Esophagus muscularis mucosa (tissue), 4 donors: Measurements from ENCODE around the gene RNF157. TPM values are rescaled to one million over a fixed set of nuclear protein-coding genes. Genes with fewer than 3 reads are reported as not detected.

ENCODE experiments used
- DNase-seq: peaks from one replicate; pipeline ENCODE4 v3.0.0-alpha.2; 2017; ENCODE audit errors: extremely low spot score
- H3K27ac ChIP-seq, 4 donors: fragments of 200-600 bp; sonication (generic); replicated peaks in 1 of 4; 1 replicate in 3 of 4; 2 replicates in 1 of 4; pipeline ENCODE4 v1.5.1; 2016 to 2019; ENCODE audit warnings: mild to moderate bottlenecking in 1 of 4
- H3K27me3 ChIP-seq, 4 donors: fragments of 200-600 bp; sonication (generic); one replicate each; pipeline versions ENCODE4 v1.5.1 to v1.6.0; 2016 to 2019
- H3K36me3 ChIP-seq, 4 donors: fragments of 200-600 bp; sonication (generic); one replicate each; pipeline ENCODE4 v1.5.1; 2016 to 2019
- H3K4me1 ChIP-seq, 4 donors: fragments of 200-600 bp; sonication (generic); one replicate each; pipeline ENCODE4 v1.5.1; 2016 to 2019
- H3K4me3 ChIP-seq, 4 donors: fragments of 200-600 bp; sonication (generic); 1 replicate in 2 of 4; 2 replicates in 2 of 4; pipeline ENCODE4 v1.5.1; 2016 to 2019; ENCODE audit warnings: mild to moderate bottlenecking in 4 of 4, moderate library complexity in 1 of 4
- H3K9me3 ChIP-seq, 4 donors: fragments of 200-600 bp; sonication (generic); 1 replicate in 3 of 4; 2 replicates in 1 of 4; pipeline ENCODE4 v1.5.1; 2016 to 2019
- EP300 ChIP-seq: sonication (generic); formaldehyde crosslinking; IDR thresholded peaks from one replicate; pipeline ENCODE4 v1.6.1; 2017; ENCODE audit warnings: antibody characterized with exemption
- POLR2A ChIP-seq: fragments of 450-650 bp; IDR thresholded peaks from one replicate; pipeline ENCODE4 v1.6.1; 2017; ENCODE audit warnings: antibody characterized with exemption, moderate library complexity, mild to moderate bottlenecking, low read depth
- POLR2AphosphoS5 ChIP-seq, 2 donors: sonication (generic); formaldehyde crosslinking; IDR thresholded peaks; one replicate each; pipeline ENCODE4 v1.6.1; 2017; ENCODE audit warnings: antibody characterized with exemption in 2 of 2
- WGBS: methylation state at CpG from one replicate; pipeline ENCODE4 v1.1.5; 2018; 5-methylcytosine and 5-hydroxymethylcytosine counted together
- intact Hi-C: fragments of 100-400 bp; cut with DNase I; formaldehyde crosslinking; loops from one replicate; pipeline ENCODE4 v1.15.1; 2023
- small RNA-seq, 3 donors: library from RNA; depleted of rRNA; stranded (forward); fragments of <200 nt; gene quantifications; one replicate each; pipeline ENCODE3, GENCODE V24; 2016
- total RNA-seq, 4 donors: library from RNA; depleted of rRNA; stranded (reverse); fragments of >200 nt; gene quantifications; one replicate each; pipeline versions ENCODE4 v1.1.0 to v1.2.1, GENCODE V29; 2016
- TF ChIP-seq, protein P1 (sequence below), 3 experiments: fragments of 200-600 bp in 2 of 3; fragments of 450-650 bp in 1 of 3; sonication (generic) in 2 of 3; IDR thresholded peaks; one replicate each; pipeline ENCODE4 v1.5.1; 2017 to 2019; ENCODE audit warnings: antibody characterized with exemption in 3 of 3, mild to moderate bottlenecking in 2 of 3, moderate library complexity in 1 of 3

The RNF157 gene
- total RNA-seq, 4 donors from 2014 or later: 2.1 to 8.1 (median 4.8) TPM

DNA sequence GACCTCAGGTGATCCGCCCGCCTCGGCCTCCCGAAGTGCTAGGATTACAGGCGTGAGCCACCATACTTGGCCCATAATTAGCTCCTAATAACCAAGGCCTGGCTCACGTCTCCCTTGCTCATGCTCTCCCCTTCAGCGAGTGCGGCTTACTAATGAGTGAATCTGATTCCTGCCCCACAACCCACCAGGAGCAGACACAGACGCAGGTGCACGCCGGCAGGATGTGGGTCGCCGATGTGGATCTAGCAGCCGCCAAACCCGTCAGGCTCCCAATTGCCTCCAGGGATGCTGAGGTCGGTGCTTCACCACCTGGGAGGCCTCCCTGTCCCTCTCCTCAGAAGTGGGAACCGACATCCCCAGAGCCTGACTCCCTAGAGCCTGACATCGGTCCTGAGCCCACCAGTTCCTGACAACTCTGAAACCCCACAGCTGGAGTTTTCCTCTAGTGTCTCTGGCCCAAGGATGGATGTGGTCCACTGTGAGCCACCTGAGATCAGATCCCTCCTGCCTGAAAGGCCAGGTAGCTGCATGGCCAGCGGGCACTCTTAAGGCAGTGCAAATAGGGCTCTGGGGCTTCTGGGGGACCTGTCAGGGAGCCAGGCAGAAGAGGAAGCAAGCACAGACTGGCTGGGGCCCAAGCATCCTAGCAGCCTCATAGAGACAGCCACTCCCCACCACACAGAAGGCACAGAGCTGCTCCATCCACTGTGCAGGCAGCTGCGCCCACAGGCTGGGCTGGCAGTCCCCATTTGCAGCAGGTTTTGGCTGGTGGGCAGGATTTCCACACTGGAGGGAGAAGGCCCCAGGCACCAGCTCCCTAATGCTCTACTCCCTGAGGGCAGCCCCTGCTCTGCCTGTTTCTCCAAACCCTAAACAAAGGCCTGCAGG, 147.5 kb downstream of the RNF157 start:
- no peak for DNase-seq
- no peak overlapping the region for H3K27ac ChIP-seq
- no peak overlapping the region for H3K4me3 ChIP-seq
- no peaks in the 10 kb centered on the region for H3K9me3 ChIP-seq
- peaks cover 76 to 99% (median 97%) of the 10 kb centered on the region in 4 donors for H3K36me3 ChIP-seq
- no peaks in the 10 kb centered on the region for H3K4me1 ChIP-seq
- WGBS: 96% methylated on average over 10 of the region's 20 CpGs
- intact Hi-C loops: no loop called here
- TF ChIP-seq POLR2AphosphoS5 (IDR thresholded peaks at IDR 0.05): no peak
- no peak for TF ChIP-seq EP300
- TF ChIP-seq POLR2A: no peak
- TF ChIP-seq, protein P1, sequence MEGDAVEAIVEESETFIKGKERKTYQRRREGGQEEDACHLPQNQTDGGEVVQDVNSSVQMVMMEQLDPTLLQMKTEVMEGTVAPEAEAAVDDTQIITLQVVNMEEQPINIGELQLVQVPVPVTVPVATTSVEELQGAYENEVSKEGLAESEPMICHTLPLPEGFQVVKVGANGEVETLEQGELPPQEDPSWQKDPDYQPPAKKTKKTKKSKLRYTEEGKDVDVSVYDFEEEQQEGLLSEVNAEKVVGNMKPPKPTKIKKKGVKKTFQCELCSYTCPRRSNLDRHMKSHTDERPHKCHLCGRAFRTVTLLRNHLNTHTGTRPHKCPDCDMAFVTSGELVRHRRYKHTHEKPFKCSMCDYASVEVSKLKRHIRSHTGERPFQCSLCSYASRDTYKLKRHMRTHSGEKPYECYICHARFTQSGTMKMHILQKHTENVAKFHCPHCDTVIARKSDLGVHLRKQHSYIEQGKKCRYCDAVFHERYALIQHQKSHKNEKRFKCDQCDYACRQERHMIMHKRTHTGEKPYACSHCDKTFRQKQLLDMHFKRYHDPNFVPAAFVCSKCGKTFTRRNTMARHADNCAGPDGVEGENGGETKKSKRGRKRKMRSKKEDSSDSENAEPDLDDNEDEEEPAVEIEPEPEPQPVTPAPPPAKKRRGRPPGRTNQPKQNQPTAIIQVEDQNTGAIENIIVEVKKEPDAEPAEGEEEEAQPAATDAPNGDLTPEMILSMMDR (IDR thresholded peaks at IDR 0.05): no peak
- no peaks in the 10 kb centered on the region for H3K27me3 ChIP-seq

Small RNA genes lying within 50 kb of the gene (small RNA-seq; reads per million reads assigned to genes)
- gene ATP5MGP6 (0 reads per million in 3 donors), gene MIR6868 (0 reads per million in 3 donors)

Other genes with a start within 250 kb of the RNF157 start
- gene CDK3, start 239.6 kb downstream of the RNF157 start, total RNA-seq: 1 to 10 TPM in 2 of 4 donors, under 1 TPM in 1, not detected in 1; 0.65 to 2.2 (median 1.2) TPM
- gene EVPL, start 213.2 kb downstream of the RNF157 start, total RNA-seq: 1 to 10 TPM in 2 of 4 donors, under 1 TPM in 2; 0.19 to 2.1 (median 1.1) TPM
- gene SRP68, start 168.0 kb downstream of the RNF157 start, total RNA-seq: 10 to 100 TPM; 41.9 to 56.9 (median 50.0) TPM
- under 1 TPM in 1 of 4 donors, not detected in 3; 0.50 TPM for gene GALR2, start 165.7 kb downstream of the RNF157 start, total RNA-seq
- gene ZACN, start 161.3 kb downstream of the RNF157 start, total RNA-seq: under 1 TPM in 1 of 4 donors, not detected in 3; 0.13 TPM
- 10 to 100 TPM; 65.2 to 94.4 (median 77.1) TPM for gene EXOC7, start 136.7 kb downstream of the RNF157 start, total RNA-seq
- gene FOXJ1, start 99.2 kb downstream of the RNF157 start, total RNA-seq: under 1 TPM in 1 of 4 donors, not detected in 3; 0.32 TPM
- gene UBALD2, start 24.9 kb upstream of the RNF157 start, total RNA-seq: 10 to 100 TPM in 3 of 4 donors, 1 to 10 TPM in 1; 9.1 to 16.2 (median 12.4) TPM
- gene QRICH2, start 67.8 kb upstream of the RNF157 start, total RNA-seq: 1 to 10 TPM; 1.7 to 2.6 (median 2.1) TPM
- gene PRPSAP1, start 113.4 kb upstream of the RNF157 start, total RNA-seq: 10 to 100 TPM; 37.3 to 71.4 (median 50.4) TPM
- 10 to 100 TPM; 10.8 to 33.8 (median 16.5) TPM for gene SPHK1, start 144.1 kb upstream of the RNF157 start, total RNA-seq
- 10 to 100 TPM; 14.1 to 21.7 (median 19.0) TPM for gene UBE2O, start 212.7 kb upstream of the RNF157 start, total RNA-seq
- not detected for gene AANAT, start 227.1 kb upstream of the RNF157 start, total RNA-seq